ENCODE results near the gene PHACTR1. TPM values are rescaled to one million over a fixed set of nuclear protein-coding genes. Genes with fewer than 3 reads are reported as not detected.

Gene PHACTR1
- total RNA-seq, 4 donors from 2014 or later = 1.2 to 3.2 (median 1.6) TPM; not detected in 1

DNA sequence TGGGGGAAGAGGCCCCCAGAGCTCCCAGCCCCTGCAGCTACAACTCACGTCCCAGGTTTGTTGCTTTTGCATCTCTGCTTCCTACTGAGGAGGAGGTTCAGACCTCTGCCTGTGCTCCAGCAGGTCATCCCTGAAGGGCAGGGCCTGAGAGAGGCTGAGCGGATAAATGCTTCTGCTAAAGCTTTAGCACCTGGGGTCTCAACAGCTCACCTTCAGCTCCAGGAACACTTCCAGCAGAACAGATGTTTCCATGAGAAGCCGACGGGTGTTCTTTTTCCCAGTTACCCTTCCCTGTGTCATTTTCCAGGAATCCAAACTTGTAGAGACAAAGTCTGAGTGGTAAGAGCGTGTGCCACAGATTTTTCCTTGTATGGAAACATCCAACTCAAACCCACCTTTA lies 403.0 kb downstream of the PHACTR1 start:
- intact Hi-C loops (cut with DNase I; ENCODE audit: low total_unique reads) (no loop called here), in situ Hi-C loops (cut with MboI; ENCODE audit: low pct_ligation_motif_present in 1 of 4, low pct_unique_long_range_greater_than_20kb in 1 of 4, low sequenced_read_pairs in 3 of 4) (no loop called here)
- Histone ChIP-seq H3K27ac (no peak overlapping the region), H3K36me3 (no peaks in the 10 kb centered on the region), H3K4me1 (no peaks in the 10 kb centered on the region), H3K27me3 (no peaks in the 10 kb centered on the region), H3K9me3 (no peaks in the 10 kb centered on the region), H3K4me3 (no peak overlapping the region)
- no peak for TF ChIP-seq POLR2AphosphoS5 (IDR thresholded peaks at IDR 0.05)
- TF ChIP-seq, protein P1, sequence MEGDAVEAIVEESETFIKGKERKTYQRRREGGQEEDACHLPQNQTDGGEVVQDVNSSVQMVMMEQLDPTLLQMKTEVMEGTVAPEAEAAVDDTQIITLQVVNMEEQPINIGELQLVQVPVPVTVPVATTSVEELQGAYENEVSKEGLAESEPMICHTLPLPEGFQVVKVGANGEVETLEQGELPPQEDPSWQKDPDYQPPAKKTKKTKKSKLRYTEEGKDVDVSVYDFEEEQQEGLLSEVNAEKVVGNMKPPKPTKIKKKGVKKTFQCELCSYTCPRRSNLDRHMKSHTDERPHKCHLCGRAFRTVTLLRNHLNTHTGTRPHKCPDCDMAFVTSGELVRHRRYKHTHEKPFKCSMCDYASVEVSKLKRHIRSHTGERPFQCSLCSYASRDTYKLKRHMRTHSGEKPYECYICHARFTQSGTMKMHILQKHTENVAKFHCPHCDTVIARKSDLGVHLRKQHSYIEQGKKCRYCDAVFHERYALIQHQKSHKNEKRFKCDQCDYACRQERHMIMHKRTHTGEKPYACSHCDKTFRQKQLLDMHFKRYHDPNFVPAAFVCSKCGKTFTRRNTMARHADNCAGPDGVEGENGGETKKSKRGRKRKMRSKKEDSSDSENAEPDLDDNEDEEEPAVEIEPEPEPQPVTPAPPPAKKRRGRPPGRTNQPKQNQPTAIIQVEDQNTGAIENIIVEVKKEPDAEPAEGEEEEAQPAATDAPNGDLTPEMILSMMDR (IDR thresholded peaks at IDR 0.05) = no peak
- no peak for TF ChIP-seq EP300 (IDR thresholded peaks at IDR 0.05; ENCODE audit: low read depth)
- no peak for TF ChIP-seq POLR2A (IDR thresholded peaks at IDR 0.05)
- DNase-seq = no peak
- 78 to 100% methylated on average over 1 to 5 of the region's 5 CpGs for WGBS, 2 donors (ENCODE audit: low coverage in 1 of 2)

DNA sequence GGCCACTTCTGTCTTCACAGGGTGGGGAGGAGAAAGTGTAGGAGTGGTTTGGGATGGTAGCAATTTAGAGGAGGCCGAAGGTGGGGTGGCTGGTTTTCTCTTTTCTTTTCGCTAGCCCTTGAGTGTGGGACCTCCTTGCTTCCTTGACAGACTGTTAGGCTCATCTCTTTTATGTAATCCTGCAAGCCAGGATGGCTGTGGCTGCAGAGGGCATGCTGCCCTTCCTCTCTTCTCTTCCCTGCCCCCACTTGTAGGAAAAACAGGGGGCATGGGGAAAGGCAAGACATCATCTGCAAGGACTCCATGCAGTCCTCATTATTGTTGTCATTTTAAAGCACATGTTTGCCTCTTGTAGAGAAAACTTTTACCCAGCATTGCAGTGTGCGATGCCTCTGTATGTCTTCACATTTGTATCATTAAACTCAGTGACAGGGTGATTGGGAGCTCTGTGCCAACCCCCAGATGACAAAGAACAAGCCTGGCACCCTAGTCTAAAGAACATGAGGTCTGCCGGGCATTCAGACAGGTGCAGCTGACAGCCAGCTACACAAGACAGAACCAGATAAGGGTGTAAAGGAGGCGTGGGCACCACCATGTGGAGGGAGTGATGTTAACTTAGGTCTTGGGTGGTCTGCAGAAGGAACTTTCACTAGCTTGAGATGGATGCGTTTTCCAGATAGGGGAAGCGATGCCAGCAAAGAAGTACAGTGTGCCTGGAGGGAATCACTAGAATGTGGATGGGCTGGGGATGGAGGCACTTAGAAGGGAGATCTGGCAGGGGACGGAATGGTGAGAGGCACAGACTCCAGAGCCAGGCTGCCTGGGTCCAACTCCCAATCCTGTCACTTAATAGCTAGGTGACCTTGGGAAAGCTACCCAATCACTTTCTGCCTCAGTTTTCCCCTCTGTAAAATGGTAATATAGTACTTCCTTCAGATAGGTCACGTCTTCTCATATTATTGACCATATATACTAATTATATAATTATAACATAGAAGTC lies 404.2 kb downstream of the PHACTR1 start:
- no peak for TF ChIP-seq POLR2AphosphoS5 (IDR thresholded peaks at IDR 0.05)
- TF ChIP-seq EP300 (IDR thresholded peaks at IDR 0.05; ENCODE audit: low read depth) = no peak
- TF ChIP-seq POLR2A (IDR thresholded peaks at IDR 0.05) = no peak
- TF ChIP-seq, protein P1 (IDR thresholded peaks at IDR 0.05) = no peak
- Histone ChIP-seq H3K4me1 (no peaks in the 10 kb centered on the region), H3K4me3 (no peak overlapping the region), H3K27me3 (no peaks in the 10 kb centered on the region), H3K9me3 (no peaks in the 10 kb centered on the region), H3K27ac (no peak overlapping the region), H3K36me3 (no peaks in the 10 kb centered on the region)
- in situ Hi-C loops (cut with MboI; ENCODE audit: low pct_ligation_motif_present in 1 of 4, low pct_unique_long_range_greater_than_20kb in 1 of 4, low sequenced_read_pairs in 3 of 4) (no loop called here), intact Hi-C loops (cut with DNase I; ENCODE audit: low total_unique reads) (no loop called here)
- WGBS, 2 donors (ENCODE audit: low coverage in 1 of 2) = 56 to 66% methylated on average over 2 to 9 of the region's 9 CpGs
- no peak for DNase-seq

DNA sequence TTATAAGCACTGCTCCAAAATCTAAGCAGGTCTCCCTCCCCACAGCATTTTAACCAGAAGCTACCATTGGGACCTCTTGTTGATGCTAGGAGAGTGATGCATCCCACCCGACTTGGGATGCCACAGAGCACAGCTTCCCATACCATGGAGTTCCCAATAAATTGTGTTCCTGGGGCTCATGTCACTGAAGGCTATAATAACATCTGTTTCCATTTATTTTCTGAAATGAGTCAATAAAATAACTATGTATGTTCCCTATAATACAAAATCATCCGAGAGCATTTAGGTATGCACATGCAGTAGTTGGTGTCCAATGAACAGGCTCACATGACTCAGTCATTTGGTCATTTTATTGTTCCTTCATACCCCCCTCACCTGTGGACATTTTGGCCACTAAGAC lies 407.6 kb downstream of the PHACTR1 start:
- Histone ChIP-seq H3K9me3 (no peaks in the 10 kb centered on the region), H3K27me3 (no peaks in the 10 kb centered on the region), H3K27ac (no peak overlapping the region), H3K4me1 (no peaks in the 10 kb centered on the region), H3K4me3 (no peak overlapping the region), H3K36me3 (no peaks in the 10 kb centered on the region)
- in situ Hi-C loops (cut with MboI; ENCODE audit: low pct_ligation_motif_present in 1 of 4, low pct_unique_long_range_greater_than_20kb in 1 of 4, low sequenced_read_pairs in 3 of 4) (no loop called here), intact Hi-C loops (cut with DNase I; ENCODE audit: low total_unique reads) (no loop called here)
- TF ChIP-seq POLR2A (IDR thresholded peaks at IDR 0.05) (no peak), EP300 (IDR thresholded peaks at IDR 0.05; ENCODE audit: low read depth) (no peak), POLR2AphosphoS5 (IDR thresholded peaks at IDR 0.05) (no peak)
- TF ChIP-seq, protein P1 (IDR thresholded peaks at IDR 0.05) = no peak
- WGBS, 2 donors (ENCODE audit: low coverage in 1 of 2) = 65 to 85% methylated on average over 1 to 2 of the region's 2 CpGs
- DNase-seq = no peak

DNA sequence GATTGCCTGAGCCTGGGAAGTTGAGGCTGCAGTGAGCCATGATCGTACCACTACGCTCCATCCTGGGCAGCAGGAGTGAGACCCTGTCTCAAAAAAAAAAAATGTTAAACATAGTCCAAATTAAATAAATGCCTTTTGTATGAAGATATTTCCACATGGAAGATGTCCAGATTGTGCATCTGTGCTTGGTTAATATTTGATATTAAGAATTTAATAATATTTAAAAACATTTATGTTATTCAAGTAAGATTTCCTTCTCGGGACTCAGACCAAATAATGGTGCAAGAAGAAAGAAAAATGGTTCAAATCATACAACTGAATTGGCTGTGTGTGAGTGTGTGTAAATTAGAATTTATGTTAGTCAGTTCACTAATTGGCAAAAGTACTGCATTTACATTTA lies 409.3 kb downstream of the PHACTR1 start:
- Histone ChIP-seq H3K9me3 (no peaks in the 10 kb centered on the region), H3K27ac (no peak overlapping the region), H3K27me3 (no peaks in the 10 kb centered on the region), H3K4me1 (no peaks in the 10 kb centered on the region), H3K36me3 (no peaks in the 10 kb centered on the region), H3K4me3 (no peak overlapping the region)
- no peak for DNase-seq
- in situ Hi-C loops (cut with MboI; ENCODE audit: low pct_ligation_motif_present in 1 of 4, low pct_unique_long_range_greater_than_20kb in 1 of 4, low sequenced_read_pairs in 3 of 4) (no loop called here), intact Hi-C loops (cut with DNase I; ENCODE audit: low total_unique reads) (no loop called here)
- WGBS, 2 donors (ENCODE audit: low coverage in 1 of 2) = 84 to 92% methylated on average over 3 of the region's 3 CpGs
- TF ChIP-seq POLR2AphosphoS5 (IDR thresholded peaks at IDR 0.05) = no peak
- no peak for TF ChIP-seq POLR2A (IDR thresholded peaks at IDR 0.05)
- TF ChIP-seq EP300 (IDR thresholded peaks at IDR 0.05; ENCODE audit: low read depth) = no peak
- TF ChIP-seq, protein P1 (IDR thresholded peaks at IDR 0.05) = no peak
